Stimulated activated naive CD8-positive, alpha-beta T cell treated with anti-CD3 and anti-CD28 coated beads, Interleukin-15, amount 100 ng/mL, for 72 hours (primary cell): Measurements from ENCODE around the gene TEDDM1.
"Not testable (repeated sequence)": the region's sequence is repeated elsewhere in the genome, so short reads cannot be mapped to it uniquely, and the experiment has no call there.

Source experiments
- ATAC-seq: fragments of 150-1000 bp; cut with Tn5 transposase; 2 replicates; pipeline ENCODE4 v1.10.0; 2021; ENCODE audit warnings: mild to moderate bottlenecking, moderate library complexity
- DNase-seq, 2 donors: peaks; one replicate each; pipeline ENCODE4 v3.0.0; 2021 to 2022
- H3K27ac Mint-ChIP-seq, 2 donors: one replicate each; pipeline ENCODE4 v1.8.0; 2022; ENCODE audit warnings: mild to moderate bottlenecking in 2 of 2, mixed read lengths in 2 of 2, moderate library complexity in 2 of 2
- H3K27me3 Mint-ChIP-seq: one replicate; pipeline ENCODE4 v1.8.0; 2022; ENCODE audit warnings: mixed read lengths
- H3K4me1 Mint-ChIP-seq: one replicate; pipeline ENCODE4 v1.8.0; 2022; ENCODE audit warnings: mild to moderate bottlenecking, mixed read lengths
- H3K4me3 Mint-ChIP-seq, 2 donors: one replicate each; pipeline ENCODE4 v1.8.0; 2022; ENCODE audit warnings: mild to moderate bottlenecking in 2 of 2, mixed read lengths in 2 of 2, moderate library complexity in 1 of 2
- H3K9me3 Mint-ChIP-seq, 2 donors: one replicate each; pipeline ENCODE4 v1.8.0; 2022; ENCODE audit warnings: mixed read lengths in 2 of 2

The TEDDM1 gene

DNA sequence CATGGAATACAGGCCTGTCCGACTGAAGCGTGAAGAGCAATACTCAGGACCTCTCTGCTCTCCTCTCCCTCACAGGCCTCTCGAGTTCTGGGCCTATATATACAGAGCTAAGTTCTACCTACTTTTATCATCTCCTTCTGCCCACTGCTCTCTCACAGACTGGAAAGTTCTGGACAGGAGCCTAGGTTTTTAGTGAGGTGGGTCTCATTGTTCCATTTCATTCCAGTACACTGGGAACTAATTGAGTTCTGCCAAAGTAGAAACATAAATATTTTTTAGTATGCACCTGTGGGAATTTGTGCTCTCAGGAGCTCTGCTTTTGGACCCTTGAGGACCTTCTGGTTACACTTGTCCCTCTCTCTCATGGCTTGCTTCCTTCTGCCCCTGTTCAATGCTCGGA, at the start of gene TEDDM1:
Gene TEDDM1 (minus strand): TSS at position 101 of the 400 bp plus-strand sequence. CDS start 182 bp downstream, outside the sequence.
- no peaks in the 10 kb centered on the region for H3K4me1 Mint-ChIP-seq
- H3K4me3 Mint-ChIP-seq, result no peak within 1 kb of the TSS
- DNase-seq, result no peak
- peak within 1 kb of the TSS in 1 of 2 donors; percentile 17 for H3K27ac Mint-ChIP-seq
- H3K9me3 Mint-ChIP-seq, result peaks cover 4% of the 10 kb centered on the region in 2 donors
- no peak for ATAC-seq
- H3K27me3 Mint-ChIP-seq, result peaks cover 35% of the 10 kb centered on the region

- no peaks in the 10 kb centered on the region for H3K4me1 Mint-ChIP-seq
- H3K9me3 Mint-ChIP-seq, result no peaks in the 10 kb centered on the region
- H3K4me3 Mint-ChIP-seq, result no peak within 1 kb of the TSS
- no peak for DNase-seq
- no peak for ATAC-seq
- no peak within 1 kb of the TSS for H3K27ac Mint-ChIP-seq
- H3K27me3 Mint-ChIP-seq, result peaks cover 18% of the 10 kb centered on the region
Observed at GRCh38 chr1:182450087-182450486, 49.6 kb upstream of the TEDDM1 start, which contains the start of gene RGSL1. Gene RGSL1, plus strand, starts transcription at chr1:182450146. Its CDS starts 20 bp downstream, at chr1:182450166.

GRCh38 chr1:182447660-182448059, 47.2 kb upstream of the TEDDM1 start:
- Mint-ChIP-seq H3K27me3 (no peaks in the 10 kb centered on the region), H3K27ac (no peak overlapping the region), H3K4me1 (no peaks in the 10 kb centered on the region), H3K9me3 (no peaks in the 10 kb centered on the region), H3K4me3 (no peak overlapping the region)
- DNase-seq (no peak), ATAC-seq (no peak)

DNA sequence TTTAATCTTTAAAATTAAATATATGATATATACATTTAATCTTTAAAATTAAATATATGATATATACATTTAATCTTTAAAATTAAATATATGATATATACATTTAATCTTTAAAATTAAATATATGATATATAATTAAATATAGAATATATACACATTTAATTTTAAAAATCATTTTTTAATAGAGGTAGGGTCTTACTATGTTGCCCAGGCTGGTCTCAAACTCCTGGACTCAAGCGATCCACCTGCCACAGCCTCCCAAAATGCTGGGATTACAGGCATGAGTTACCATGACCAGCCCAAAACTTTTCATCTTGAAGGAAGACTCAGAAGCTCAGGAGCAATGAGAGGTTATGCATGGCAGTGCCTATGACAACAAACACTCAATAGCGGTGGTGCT, 46.7 kb upstream of the TEDDM1 start:
- not testable (repeated sequence) for DNase-seq, H3K4me3 Mint-ChIP-seq, H3K4me1 Mint-ChIP-seq, H3K27me3 Mint-ChIP-seq, H3K27ac Mint-ChIP-seq, H3K9me3 Mint-ChIP-seq, ATAC-seq

- Mint-ChIP-seq H3K27ac (no peak overlapping the region), H3K4me3 (no peak overlapping the region), H3K4me1 (no peaks in the 10 kb centered on the region), H3K27me3 (no peaks in the 10 kb centered on the region), H3K9me3 (no peaks in the 10 kb centered on the region)
- ATAC-seq (peak; percentile 64), DNase-seq (peak in 1 of 2 donors; percentile 19)
Observed at GRCh38 chr1:182446033-182446669, 45.7 kb upstream of the TEDDM1 start.

- H3K27ac Mint-ChIP-seq, result no peak overlapping the region
- H3K4me3 Mint-ChIP-seq, result no peak overlapping the region
- ATAC-seq (no peak), DNase-seq (no peak)
- no peaks in the 10 kb centered on the region for H3K4me1 Mint-ChIP-seq
- no peaks in the 10 kb centered on the region for H3K27me3 Mint-ChIP-seq
- H3K9me3 Mint-ChIP-seq, result no peaks in the 10 kb centered on the region
Observed at GRCh38 chr1:182444497-182444896, 44.0 kb upstream of the TEDDM1 start.

- no peaks in the 10 kb centered on the region for H3K27me3 Mint-ChIP-seq
- no peak overlapping the region for H3K27ac Mint-ChIP-seq
- DNase-seq (no peak), ATAC-seq (no peak)
- peaks cover 4 to 8% of the 10 kb centered on the region in 2 donors for H3K9me3 Mint-ChIP-seq
- no peaks in the 10 kb centered on the region for H3K4me1 Mint-ChIP-seq
- H3K4me3 Mint-ChIP-seq, result no peak overlapping the region
Observed at GRCh38 chr1:182442333-182442732, 41.9 kb upstream of the TEDDM1 start.

DNA sequence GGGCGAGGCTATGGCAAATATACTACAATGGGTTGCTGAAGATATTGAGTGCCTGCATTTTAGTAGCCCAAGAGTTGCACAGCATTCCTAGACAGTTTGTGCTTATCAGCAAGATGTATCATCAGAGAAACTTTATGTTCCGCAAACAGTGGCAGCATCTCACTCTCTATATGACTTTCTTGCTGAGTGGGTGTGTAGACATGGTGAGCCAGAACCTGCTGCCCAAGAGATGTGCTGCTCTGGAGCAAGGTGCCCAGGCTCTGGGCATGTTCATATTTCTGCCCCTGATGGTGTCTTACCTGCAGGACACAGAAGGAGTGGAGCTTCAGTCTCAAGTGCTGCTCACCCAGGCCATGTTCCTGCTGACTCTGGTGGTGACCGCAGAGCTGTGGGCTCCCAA, 41.3 kb upstream of the TEDDM1 start:
- no peak for ATAC-seq
- Mint-ChIP-seq H3K9me3 (peaks cover 4 to 8% of the 10 kb centered on the region in 2 donors), H3K27me3 (no peaks in the 10 kb centered on the region), H3K4me3 (no peak overlapping the region), H3K4me1 (no peaks in the 10 kb centered on the region), H3K27ac (no peak overlapping the region)
- no peak for DNase-seq

- DNase-seq, result no peak
- Mint-ChIP-seq H3K27me3 (no peaks in the 10 kb centered on the region), H3K9me3 (peaks cover 4 to 8% of the 10 kb centered on the region in 2 donors), H3K27ac (no peak overlapping the region), H3K4me1 (no peaks in the 10 kb centered on the region), H3K4me3 (no peak overlapping the region)
- ATAC-seq, result no peak
Observed at GRCh38 chr1:182438326-182438725, 37.9 kb upstream of the TEDDM1 start.

GRCh38 chr1:182433580-182433979, 33.1 kb upstream of the TEDDM1 start:
- Mint-ChIP-seq H3K27me3 (no peaks in the 10 kb centered on the region), H3K4me1 (peaks cover 22% of the 10 kb centered on the region), H3K9me3 (peaks cover 4 to 6% of the 10 kb centered on the region in 2 donors), H3K4me3 (no peak overlapping the region), H3K27ac (no peak overlapping the region)
- ATAC-seq (no peak), DNase-seq (no peak)

GRCh38 chr1:182431278-182431677, 30.8 kb upstream of the TEDDM1 start:
- ATAC-seq (no peak), DNase-seq (no peak)
- peak overlapping the region in 1 of 2 donors; percentile 87 for H3K27ac Mint-ChIP-seq
- H3K4me3 Mint-ChIP-seq, result no peak overlapping the region
- no peaks in the 10 kb centered on the region for H3K27me3 Mint-ChIP-seq
- H3K9me3 Mint-ChIP-seq, result no peaks in the 10 kb centered on the region
- H3K4me1 Mint-ChIP-seq, result peaks cover 32% of the 10 kb centered on the region

GRCh38 chr1:182430263-182431068, 30.0 kb upstream of the TEDDM1 start:
- DNase-seq, result peak; percentile 45 to 50
- peaks cover 32% of the 10 kb centered on the region for H3K4me1 Mint-ChIP-seq
- H3K4me3 Mint-ChIP-seq, result peak overlapping the region; percentile 57 to 59

GRCh38 chr1:182428043-182428442, 27.6 kb upstream of the TEDDM1 start:
- Mint-ChIP-seq H3K9me3 (no peaks in the 10 kb centered on the region), H3K27ac (peak overlapping the region in 1 of 2 donors; percentile 41), H3K27me3 (no peaks in the 10 kb centered on the region), H3K4me3 (no peak overlapping the region), H3K4me1 (peaks cover 32% of the 10 kb centered on the region)
- DNase-seq (no peak), ATAC-seq (peak; percentile 58)

More at GRCh38 chr1:182430263-182431068, 30.0 kb upstream of the TEDDM1 start:
- peak; percentile 80 for ATAC-seq
- Mint-ChIP-seq H3K27ac (peak overlapping the region; percentile 41 to 59), H3K27me3 (no peaks in the 10 kb centered on the region), H3K9me3 (no peaks in the 10 kb centered on the region)

DNA sequence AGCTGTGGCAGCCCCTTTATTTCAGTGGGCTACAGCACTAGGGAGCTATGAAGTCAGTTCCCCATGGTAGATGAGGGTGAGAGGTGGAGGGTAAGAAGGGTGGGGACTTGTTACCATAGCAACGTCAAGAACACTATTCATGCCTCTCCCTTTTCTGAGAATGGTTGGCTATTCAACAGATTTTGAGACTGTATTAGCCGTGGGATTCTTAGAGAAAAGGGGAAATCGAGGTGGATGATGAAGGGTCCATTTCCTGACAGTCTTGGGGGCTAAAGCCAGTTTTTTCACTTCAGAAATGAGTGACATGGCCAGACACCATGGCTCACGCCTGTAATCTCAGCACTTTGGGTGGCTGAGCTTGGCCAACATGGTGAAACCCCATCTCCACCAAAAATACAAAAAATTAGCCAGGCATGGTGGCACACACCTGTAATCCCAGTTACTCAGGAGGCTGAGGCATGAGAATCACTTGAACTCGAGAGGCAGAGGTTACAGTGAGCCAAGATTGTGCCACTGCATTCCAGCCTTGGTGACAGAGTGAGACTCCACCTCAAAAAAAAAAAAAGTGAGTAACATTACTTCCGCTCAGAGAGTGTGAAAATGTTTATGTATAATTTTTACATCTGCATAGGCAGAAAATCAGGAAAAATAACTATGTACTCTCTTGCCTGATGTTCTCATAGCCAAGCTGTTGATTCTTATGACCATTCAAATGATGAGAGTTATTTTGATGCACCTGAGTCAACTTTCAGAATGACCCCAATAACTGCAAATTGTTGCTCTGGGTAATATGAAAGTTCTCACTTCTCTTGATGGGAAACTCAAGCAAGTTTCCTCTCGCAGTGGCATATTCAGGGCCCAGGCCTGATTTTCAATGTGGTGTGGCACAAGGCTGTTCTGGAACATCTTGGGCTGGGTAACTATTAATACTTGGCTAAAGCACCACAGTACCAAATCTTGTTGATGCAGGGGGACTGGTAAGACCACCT, 26.3 kb upstream of the TEDDM1 start:
- no peaks in the 10 kb centered on the region for H3K9me3 Mint-ChIP-seq
- peak; percentile 34 for ATAC-seq
- H3K4me1 Mint-ChIP-seq, result peaks cover 32% of the 10 kb centered on the region
- no peak overlapping the region for H3K4me3 Mint-ChIP-seq
- DNase-seq, result no peak
- H3K27ac Mint-ChIP-seq, result peak overlapping the region; percentile 34
- no peaks in the 10 kb centered on the region for H3K27me3 Mint-ChIP-seq

GRCh38 chr1:182415789-182416188, 15.3 kb upstream of the TEDDM1 start:
- no peaks in the 10 kb centered on the region for H3K4me1 Mint-ChIP-seq
- no peak overlapping the region for H3K4me3 Mint-ChIP-seq
- ATAC-seq, result peak; percentile 67
- no peaks in the 10 kb centered on the region for H3K9me3 Mint-ChIP-seq
- no peak for DNase-seq
- H3K27ac Mint-ChIP-seq, result peak overlapping the region in 1 of 2 donors; percentile 81
- peaks cover 29% of the 10 kb centered on the region for H3K27me3 Mint-ChIP-seq
